Measurements from ENCODE around the gene GLYAT. TPM values are rescaled to one million over a fixed set of nuclear protein-coding genes. Genes with fewer than 3 reads are reported as not detected.

The GLYAT gene
- total and polyA plus RNA-seq, 8 donors = 0.16 to 0.89 (median 0.37) TPM; not detected in 2

- no peak for ATAC-seq
- Histone ChIP-seq H3K4me1 (no peaks in the 10 kb centered on the region), H3K4me3 (no peak overlapping the region), H3K27ac (no peak overlapping the region), H3K27me3 (no peaks in the 10 kb centered on the region), H3K36me3 (no peaks in the 10 kb centered on the region), H3K9me3 (no peaks in the 10 kb centered on the region)
- no peak for TF ChIP-seq CTCF (IDR thresholded peaks at IDR 0.05)
- intact Hi-C loops (cut with DNase I) = no loop called here
- no peak for DNase-seq
Observed at GRCh38 chr11:58765078-58765477, 33.3 kb upstream of the GLYAT start.

GRCh38 chr11:58763120-58763490 lies 31.4 kb upstream of the GLYAT start:
- ATAC-seq = no peak
- intact Hi-C loops (cut with DNase I) = no loop called here
- TF ChIP-seq CTCF (IDR thresholded peaks at IDR 0.05) = no peak

GRCh38 chr11:58762284-58763119 lies 30.8 kb upstream of the GLYAT start:
- ATAC-seq = no peak

More at GRCh38 chr11:58763120-58763490, 31.4 kb upstream of the GLYAT start:
- H3K27me3 ChIP-seq = no peaks in the 10 kb centered on the region
- no peaks in the 10 kb centered on the region for H3K36me3 ChIP-seq
- no peaks in the 10 kb centered on the region for H3K4me1 ChIP-seq
- no peak overlapping the region for H3K27ac ChIP-seq
- no peak overlapping the region for H3K4me3 ChIP-seq
- H3K9me3 ChIP-seq = no peaks in the 10 kb centered on the region
- no peak for DNase-seq

GRCh38 chr11:58757439-58757838 lies 25.7 kb upstream of the GLYAT start:
- H3K36me3 ChIP-seq = no peaks in the 10 kb centered on the region
- intact Hi-C loops (cut with DNase I) = no loop called here

More at GRCh38 chr11:58762284-58763119, 30.8 kb upstream of the GLYAT start:
- Histone ChIP-seq H3K4me1 (no peaks in the 10 kb centered on the region), H3K36me3 (no peaks in the 10 kb centered on the region), H3K4me3 (no peak overlapping the region), H3K27ac (no peak overlapping the region), H3K27me3 (no peaks in the 10 kb centered on the region), H3K9me3 (no peaks in the 10 kb centered on the region)
- TF ChIP-seq CTCF (IDR thresholded peaks at IDR 0.05) = no peak
- intact Hi-C loops (cut with DNase I) = no loop called here
- DNase-seq = no peak

More at GRCh38 chr11:58757439-58757838, 25.7 kb upstream of the GLYAT start:
- H3K27ac ChIP-seq = no peak overlapping the region
- no peak for DNase-seq
- no peaks in the 10 kb centered on the region for H3K4me1 ChIP-seq
- H3K4me3 ChIP-seq = no peak overlapping the region
- H3K9me3 ChIP-seq = no peaks in the 10 kb centered on the region
- ATAC-seq = no peak
- H3K27me3 ChIP-seq = no peaks in the 10 kb centered on the region
- TF ChIP-seq CTCF (IDR thresholded peaks at IDR 0.05) = no peak
